ENCODE results near the gene CAMKK2.

CAMKK2 gene

DNA sequence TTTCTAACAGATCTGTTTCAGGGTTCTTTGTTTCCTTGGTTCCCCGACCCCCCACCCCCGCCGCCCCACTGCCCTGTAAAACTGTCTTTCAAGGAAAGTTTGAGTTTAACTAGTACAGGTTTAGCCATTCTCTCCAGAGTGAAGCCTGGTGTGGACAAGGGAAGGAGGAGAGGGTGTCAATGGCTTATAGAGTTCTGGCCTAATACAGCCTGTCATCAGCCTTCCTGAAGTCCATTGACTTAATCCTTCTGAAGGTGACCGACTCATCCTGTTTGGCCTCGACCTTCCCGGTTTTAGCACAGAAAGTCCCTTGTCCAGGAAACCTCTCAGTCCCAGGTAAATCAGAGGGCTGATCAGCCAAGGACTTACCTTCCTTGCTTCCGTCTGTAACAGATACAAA lies 97.6 kb downstream of the CAMKK2 start:
- DNase-seq (ENCODE audit: low read depth, low spot score): no peak

DNA sequence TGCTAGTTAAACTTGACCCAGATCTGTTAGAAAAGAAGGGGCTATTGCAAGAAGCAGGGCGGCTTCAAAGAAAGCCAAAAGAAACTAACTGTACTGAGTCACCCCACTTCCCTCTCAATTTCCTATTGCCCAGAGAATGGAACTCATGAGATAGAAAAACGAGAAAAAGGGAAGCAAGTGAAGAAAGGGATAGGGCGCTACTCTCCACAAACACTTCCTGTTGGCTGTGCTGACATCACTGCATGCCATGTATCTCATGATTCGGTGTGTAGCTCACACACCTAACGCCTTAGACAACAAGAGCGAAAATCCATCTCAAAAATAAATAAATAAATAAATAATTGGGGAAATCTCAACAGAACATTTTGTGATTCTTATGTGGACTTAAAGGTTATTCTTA lies 99.6 kb downstream of the CAMKK2 start:
- DNase-seq (ENCODE audit: low read depth, low spot score): no peak

DNA sequence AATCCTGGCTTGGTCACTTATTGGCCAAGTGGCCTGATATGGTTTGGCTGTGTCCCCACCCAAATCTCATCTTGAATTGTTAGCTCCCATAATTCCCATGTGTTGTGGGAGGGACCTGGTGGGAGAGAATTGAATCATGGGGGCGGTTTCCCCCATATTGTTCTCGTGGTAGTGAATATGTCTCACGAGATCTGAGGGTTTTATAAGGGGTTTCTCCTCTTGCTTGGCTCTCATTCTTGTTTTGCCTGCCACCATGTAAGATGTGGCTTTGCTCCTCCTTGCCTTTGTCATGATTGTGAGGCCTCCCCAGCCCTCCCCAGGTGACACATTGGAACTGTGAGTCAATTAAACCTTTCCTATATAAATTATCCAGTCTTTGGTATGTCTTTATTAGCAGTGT lies 105.4 kb downstream of the CAMKK2 start:
- DNase-seq (ENCODE audit: low read depth, low spot score): no peak

DNA sequence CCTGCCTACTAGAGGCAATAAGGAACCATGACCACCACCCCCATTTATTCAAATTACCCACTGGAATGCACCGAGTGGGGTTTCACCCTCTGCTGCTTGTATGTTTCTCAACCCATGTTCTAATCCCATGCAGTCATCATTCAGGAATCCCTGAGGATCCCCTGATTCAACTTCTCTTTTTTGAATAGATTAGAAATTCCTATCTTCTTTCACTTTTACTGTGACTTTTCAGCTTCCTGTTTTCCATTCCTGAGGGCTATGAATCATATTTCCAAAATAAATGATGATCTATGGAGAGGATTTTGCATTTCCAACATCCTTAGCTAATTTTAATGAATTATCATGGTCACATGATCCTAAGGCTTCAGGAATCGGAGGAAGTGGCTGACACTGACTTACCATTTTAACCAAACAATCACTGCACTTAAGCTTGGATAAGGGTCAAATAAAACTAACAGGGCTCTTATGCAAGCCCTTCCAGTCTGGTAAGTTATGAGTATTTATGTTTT lies 105.9 kb downstream of the CAMKK2 start:
- no peak for DNase-seq (ENCODE audit: low read depth, low spot score)

DNA sequence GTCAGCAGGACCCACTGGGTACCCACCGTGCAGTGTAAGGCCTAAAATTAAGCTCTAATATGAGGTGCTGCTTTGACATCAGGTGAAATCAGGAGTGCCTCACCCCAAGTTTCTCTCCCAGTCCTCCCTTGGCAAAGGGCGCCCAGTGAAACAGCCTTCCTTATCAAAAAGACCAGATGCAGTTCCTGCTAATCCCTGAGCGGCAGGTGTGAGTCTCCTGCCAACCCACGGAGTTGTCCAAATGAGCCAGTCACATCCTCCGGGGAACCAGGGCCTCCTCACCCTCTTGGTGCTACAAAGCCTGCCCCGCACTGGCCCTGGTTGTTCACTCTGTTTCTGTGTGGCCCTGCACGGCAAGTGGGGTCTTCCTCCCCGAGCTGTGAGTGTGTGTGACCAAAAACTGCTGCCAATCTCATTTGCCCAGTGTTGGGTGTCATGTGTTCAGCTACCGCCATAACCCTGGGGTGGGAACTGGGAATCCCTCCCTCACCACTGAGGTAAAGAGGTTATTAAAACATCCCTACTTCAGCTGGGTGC lies 106.8 kb downstream of the CAMKK2 start:
- DNase-seq (ENCODE audit: low read depth, low spot score): no peak

DNA sequence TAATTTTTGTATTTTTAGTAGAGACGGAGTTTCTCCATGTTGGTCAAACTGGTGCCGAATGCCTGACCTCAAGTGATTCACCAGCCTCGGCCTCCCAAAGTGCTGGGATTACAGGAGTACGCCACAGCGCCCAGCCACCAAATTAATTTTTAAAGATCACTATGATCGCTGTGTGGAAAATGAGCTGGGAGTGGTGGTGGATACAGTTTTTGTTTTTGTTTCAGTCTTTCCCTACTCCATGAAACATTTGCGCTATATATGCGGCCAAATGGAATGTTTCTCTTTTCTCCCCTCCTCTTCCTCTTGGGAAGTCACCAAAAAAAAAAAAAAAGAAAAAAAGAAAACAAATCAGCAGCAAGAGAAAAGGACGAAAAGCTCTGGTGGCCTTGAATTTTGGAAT lies 107.4 kb downstream of the CAMKK2 start:
- no peak for DNase-seq (ENCODE audit: low read depth, low spot score)

DNA sequence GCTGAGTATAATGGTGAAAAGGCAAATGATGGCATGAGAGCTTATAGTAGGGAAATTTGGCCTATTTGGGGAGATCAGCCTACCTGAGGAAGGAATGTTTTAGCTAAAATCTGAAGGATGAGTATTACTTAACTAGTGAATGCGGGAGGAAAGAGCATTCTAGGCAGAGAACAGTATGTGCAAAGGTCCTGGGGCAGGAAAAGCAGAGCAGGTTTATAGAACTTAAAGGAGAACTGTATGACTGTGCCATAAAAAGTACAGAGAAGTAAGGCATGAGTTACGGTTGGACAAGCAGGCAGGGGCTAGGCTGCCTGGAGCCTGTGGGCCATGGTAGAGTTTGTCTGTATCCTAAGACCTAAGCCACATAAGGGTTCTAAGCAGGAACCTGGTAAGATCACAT lies 108.3 kb downstream of the CAMKK2 start:
- no peak for DNase-seq (ENCODE audit: low read depth, low spot score)
